GM21529 (cell line): ENCODE measurements around the gene TP63.

ENCODE experiments used
- ATAC-seq: cut with Tn5 transposase; IDR thresholded peaks from one replicate; pipeline ENCODE4 v1.9.1; 2021; ENCODE audit not compliant: unreplicated experiment

TP63 gene

GRCh38 chr3:189842681-189843602, 211.8 kb downstream of the TP63 start:
- ATAC-seq, result no peak

DNA sequence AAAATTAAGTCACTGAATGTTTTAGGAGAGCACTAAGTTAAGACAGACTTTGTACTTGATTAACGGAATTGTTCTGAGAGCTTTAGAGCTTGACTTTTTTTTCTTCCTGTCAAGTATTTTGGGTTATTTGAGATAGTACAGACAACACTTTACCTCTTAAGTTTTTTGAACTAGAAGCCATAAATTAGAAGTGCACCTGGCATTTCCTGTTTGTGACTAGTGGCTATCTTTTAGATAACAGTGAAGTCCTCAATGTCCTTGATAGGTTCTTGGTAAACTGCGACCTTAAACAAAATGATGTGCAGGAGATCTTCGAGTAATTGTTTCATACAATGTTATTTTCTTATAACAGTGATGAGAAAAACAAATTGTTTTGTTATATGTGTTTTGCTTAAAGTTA, 213.9 kb downstream of the TP63 start:
- ATAC-seq, result no peak

DNA sequence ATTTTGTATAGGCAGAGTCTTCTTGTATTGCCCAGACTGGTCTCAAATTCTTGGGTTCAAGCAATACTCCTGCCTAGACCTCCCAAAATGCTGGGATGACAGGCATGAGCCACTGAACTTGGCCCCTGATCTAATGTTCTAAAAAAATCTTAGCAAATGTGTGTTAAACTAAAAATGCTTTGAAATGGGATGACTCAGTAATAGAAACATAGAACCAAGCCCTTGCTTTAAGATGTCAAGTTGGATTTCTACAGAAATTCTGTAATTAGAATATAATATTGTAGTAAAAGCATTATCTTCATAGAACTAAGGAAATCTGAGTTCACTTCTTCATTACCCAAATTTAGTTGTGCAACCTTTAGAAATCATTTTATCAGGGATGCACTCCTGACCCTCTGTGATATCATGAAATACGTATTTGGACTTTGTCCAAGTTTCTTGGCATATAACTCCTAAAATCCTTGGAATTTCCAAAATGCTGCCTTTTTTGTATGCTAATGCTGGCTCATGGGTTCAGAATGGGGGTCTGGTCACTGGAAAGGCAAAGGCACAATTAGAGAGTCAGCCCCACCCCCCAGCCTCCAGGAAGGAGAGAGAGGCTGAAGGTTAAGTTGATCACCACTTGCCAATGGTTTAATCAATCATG, 217.3 kb downstream of the TP63 start:
- ATAC-seq, result no peak

GRCh38 chr3:189849262-189849661, 218.1 kb downstream of the TP63 start:
- ATAC-seq, result no peak

- no peak for ATAC-seq
Measured at GRCh38 chr3:189851682-189852081, 220.5 kb downstream of the TP63 start.

GRCh38 chr3:189853906-189854305, 222.7 kb downstream of the TP63 start:
- ATAC-seq, result no peak

DNA sequence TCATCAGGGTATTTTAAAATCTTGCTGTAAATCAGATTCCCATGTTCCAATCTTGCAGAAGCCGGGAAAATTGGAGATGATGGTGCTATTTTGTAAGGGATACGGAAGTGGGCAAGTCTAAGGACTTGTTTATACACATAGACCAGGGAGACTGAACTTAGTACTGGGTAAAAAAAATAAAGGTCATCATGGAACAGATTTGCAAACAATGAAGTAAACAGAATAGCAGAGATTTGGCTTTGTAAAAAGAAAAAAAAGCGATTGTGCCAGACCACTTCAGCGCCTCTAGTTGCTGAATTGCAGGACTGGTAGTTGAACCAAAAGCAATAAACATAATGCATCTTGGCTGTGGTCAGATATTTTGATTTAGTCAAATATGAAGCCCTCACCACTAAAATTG, 229.1 kb downstream of the TP63 start:
- ATAC-seq, result no peak

GRCh38 chr3:189862385-189862998, 231.3 kb downstream of the TP63 start:
- no peak for ATAC-seq

- ATAC-seq, result no peak
Measured at GRCh38 chr3:189863031-189863430, 231.8 kb downstream of the TP63 start.

DNA sequence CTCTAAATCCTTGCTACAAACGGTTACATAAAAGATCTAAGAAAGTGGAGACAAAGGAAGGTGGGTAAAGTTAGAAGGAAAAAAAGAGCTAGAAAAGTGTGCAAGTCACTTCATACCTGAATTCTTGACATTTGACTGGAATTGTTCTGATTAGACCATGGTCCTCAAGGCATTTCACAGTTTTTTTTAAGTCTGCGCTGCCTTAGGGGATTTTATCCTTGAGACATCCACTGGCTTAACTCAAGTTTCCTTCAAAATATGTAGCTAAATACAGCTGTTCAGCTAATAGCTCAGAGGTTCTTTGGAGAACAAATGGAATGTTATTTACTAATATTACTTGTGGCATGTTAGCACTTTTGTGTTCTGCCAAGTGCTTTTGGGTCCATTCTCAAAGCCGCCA, 236.9 kb downstream of the TP63 start:
- ATAC-seq, result no peak

- no peak for ATAC-seq
Measured at GRCh38 chr3:189869165-189869564, 238.0 kb downstream of the TP63 start.

- no peak for ATAC-seq
Measured at GRCh38 chr3:189871418-189871817, 240.2 kb downstream of the TP63 start.

DNA sequence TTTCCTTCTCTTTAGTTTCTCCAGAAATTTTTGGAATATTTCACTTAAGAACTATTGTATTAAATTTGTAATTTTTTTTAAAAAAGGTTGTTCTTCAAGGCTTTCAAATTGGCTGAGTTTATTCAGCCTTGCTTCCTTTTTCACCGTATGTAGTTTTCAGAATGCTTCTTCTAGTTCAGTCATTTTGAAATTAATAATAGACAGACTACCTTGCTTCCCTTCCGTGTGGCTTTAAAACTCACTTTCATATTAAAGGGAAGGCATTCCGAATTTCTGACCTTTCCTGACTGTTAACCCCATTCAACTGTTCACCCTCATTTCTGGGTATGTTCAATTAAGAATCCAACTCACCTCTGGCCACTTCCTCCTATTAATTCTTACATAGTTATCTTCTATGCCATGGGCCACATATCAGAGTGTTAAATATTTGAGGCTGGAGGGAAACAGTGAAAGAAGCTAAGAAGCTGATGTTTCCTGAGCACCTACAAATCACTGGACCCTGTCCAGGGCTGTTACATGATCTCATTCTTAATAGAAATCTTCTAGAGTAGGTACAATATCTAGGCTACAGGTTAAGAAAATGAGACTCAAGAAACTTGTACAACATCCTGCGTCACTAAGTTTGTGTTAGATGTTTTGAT, 252.0 kb downstream of the TP63 start:
- ATAC-seq, result peak; percentile 65

DNA sequence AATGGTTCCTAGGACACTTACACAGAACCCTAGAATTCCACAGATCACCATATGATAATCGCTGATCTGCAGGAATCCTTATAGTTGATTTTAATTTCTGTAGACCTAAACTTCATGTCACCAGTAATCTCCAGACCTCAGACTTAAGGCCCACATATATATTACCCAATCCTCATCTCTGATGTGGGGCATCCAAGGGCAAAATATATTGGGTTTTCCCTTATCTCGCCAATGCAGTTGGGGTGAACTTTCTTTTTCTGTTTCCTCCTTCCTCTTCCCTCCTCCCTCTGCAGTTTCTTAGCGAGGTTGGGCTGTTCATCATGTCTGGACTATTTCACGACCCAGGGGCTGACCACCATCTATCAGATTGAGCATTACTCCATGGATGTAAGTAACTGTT, 259.3 kb downstream of the TP63 start:
- no peak for ATAC-seq

DNA sequence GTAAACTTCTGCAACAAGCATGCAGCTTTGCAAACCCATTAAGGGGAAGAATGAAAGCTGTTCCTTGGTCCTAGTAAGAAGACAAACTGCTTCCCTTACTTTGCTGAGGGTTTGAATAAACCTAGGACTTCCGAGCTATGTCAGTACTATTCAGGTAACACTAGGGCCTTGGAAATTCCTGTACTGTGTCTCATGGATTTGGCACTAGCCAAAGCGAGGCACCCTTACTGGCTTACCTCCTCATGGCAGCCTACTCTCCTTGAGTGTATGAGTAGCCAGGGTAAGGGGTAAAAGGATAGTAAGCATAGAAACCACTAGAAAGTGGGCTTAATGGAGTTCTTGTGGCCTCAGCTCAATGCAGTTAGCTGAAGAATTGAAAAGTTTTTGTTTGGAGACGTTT, 265.3 kb downstream of the TP63 start:
- no peak for ATAC-seq

- no peak for ATAC-seq
Measured at GRCh38 chr3:189897406-189897805, 266.2 kb downstream of the TP63 start.

DNA sequence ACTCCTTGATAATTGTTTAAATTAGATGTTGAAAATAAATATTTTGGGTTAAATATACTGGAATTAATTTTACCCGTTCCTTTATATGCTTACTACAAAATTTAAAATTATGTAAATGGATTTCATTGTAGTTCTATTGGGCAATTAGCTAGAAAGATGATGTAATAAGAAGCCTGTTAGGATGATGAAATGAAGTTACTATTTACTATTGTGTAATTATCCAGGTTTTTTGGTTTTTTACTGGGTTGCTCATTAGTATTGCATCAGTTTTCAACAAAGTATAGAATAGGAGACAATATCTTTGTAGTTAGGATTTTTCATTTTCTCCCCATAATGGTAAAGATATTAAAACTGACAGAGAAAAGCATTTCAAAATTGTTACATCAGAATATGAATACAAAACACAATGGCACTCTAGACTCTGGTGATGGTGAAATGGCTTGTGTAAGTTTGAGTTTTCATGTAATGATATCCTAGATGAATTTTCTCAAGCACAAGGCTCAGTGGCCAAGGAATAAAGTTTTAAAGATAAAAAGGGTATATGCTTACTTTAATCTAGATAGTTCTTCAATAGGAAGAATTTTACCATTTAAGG, 267.5 kb downstream of the TP63 start:
- no peak for ATAC-seq

DNA sequence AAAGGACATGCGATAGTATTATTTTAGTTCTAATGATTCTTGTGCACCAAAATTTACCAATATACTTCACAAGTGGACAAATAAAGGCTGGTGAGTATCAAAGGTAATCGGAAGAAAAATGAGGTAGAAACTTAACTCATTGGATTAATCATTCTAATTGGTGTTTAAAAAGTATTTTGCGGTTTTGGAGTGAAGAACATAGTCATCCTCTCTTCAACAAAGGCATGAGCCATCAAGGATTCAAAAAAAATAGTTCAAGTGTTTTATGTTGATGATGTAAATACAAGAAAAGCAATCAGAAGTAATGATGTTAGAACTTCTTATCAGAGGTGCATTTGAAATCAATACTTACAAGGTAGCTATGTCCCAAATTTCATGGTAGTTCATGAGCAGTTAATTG, 268.0 kb downstream of the TP63 start:
- ATAC-seq, result no peak

DNA sequence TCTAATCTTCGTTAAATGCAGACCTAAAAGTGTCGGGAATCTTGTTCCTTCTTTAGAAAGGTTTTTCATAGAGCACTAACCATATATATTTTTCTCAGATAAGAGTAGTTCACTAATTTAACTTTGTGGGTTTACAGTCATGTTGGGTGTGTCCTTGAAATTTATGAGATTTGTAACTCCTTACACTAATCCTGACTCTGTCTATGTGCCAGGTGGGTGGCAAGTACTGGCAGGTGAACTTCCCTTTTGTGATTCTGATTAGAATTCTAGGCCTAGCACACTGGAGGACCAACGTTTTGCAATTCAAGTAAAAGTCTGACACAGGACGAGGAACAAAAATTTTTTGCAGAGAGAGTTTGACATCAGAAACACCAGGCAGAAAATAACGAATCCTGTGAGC, 269.4 kb downstream of the TP63 start:
- no peak for ATAC-seq

DNA sequence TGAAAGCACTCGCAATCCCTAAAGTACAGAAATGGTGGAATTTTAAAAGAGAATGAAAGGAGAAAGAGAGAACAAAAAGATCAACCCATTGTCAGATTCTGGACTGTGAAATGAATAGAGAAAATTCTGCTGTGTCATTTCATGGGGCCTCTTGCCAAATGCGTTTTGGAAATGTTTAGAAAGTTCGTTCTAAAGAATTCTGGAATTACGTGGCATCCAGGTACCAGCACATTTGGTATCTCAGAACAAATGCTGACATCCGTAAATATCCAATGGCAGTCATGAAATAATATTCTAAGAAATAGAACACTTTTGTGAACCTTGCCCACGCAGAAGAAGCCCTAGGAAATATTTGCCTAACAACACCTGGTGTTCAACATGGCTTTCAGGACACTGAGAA, 270.3 kb downstream of the TP63 start:
- ATAC-seq, result no peak
